OCI-LY7 (cell line): ENCODE results near the gene SLC25A33.

ENCODE experiments used
- EZH2phosphoT487 ChIP-seq: fragments of 200-600 bp; sonication (generic); IDR thresholded peaks from 2 replicates; pipeline ENCODE4 v1.6.1; 2018; ENCODE audit warnings: low read depth, borderline replicate concordance, mild to moderate bottlenecking, mixed run types, antibody characterized with exemption, low read length, moderate library complexity, mixed read lengths
- TF ChIP-seq, protein P1 (sequence below): fragments of 200-600 bp; sonication (generic); conservative IDR thresholded peaks from 2 replicates; pipeline ENCODE4 v1.5.1; 2014; ENCODE audit warnings: mild to moderate bottlenecking, antibody characterized with exemption, low read length, moderate library complexity, mixed read lengths

DNA sequence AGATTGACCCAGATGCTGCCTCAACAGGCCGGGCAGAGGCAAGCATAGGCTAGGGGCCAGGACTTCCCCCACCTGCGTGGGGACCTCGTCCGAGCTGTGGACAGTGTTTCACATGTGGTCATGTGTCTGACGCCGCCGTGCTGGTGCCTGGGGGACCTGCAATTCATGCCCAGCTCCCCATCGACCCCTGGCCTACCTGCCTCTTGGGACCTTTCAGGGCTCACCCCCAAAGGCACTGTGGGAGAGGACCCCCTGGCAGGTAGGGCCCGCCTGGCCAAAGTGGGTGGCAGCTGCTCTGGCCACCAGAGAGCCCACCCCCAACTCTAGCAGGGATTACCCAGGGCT lies 53.9 kb downstream of the SLC25A33 start:
- TF ChIP-seq, protein P1, sequence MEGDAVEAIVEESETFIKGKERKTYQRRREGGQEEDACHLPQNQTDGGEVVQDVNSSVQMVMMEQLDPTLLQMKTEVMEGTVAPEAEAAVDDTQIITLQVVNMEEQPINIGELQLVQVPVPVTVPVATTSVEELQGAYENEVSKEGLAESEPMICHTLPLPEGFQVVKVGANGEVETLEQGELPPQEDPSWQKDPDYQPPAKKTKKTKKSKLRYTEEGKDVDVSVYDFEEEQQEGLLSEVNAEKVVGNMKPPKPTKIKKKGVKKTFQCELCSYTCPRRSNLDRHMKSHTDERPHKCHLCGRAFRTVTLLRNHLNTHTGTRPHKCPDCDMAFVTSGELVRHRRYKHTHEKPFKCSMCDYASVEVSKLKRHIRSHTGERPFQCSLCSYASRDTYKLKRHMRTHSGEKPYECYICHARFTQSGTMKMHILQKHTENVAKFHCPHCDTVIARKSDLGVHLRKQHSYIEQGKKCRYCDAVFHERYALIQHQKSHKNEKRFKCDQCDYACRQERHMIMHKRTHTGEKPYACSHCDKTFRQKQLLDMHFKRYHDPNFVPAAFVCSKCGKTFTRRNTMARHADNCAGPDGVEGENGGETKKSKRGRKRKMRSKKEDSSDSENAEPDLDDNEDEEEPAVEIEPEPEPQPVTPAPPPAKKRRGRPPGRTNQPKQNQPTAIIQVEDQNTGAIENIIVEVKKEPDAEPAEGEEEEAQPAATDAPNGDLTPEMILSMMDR, result no peak
- no peak for TF ChIP-seq EZH2phosphoT487
